WI38 (cell line): ENCODE measurements around the gene ENPP7.
"Not testable (repeated sequence)": the region's sequence is repeated elsewhere in the genome, so short reads cannot be mapped to it uniquely, and the experiment has no call there.

Source experiments
- H3K4me3 ChIP-seq: 2 replicates; pipeline ENCODE4 v1.5.1; 2011; ENCODE audit warnings: low read depth, mild to moderate bottlenecking, control low read depth, low read length
- TF ChIP-seq, protein P1 (sequence below): IDR thresholded peaks from 2 replicates; pipeline ENCODE4 v1.5.1; 2012; ENCODE audit warnings: low read depth, mild to moderate bottlenecking, control low read depth, low read length

ENPP7 gene

DNA sequence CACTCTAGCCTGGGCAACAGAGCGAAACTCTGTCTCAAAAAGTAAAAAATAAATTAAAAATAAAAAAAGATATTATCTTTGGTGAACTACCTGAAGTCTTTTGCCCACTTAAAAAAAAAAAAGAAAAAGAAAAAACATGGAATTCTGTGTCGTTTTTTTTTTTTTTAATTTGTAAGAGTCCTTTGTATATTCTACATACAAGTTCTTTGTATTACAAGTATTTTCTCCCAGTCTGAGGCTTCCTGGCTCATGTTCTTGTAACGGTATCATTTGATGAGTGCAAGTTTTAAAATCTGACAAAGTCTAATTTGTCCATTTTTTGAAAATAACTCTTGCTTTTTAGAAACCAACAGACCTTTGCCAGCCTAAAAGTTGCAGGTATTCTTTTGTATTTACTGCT is 35.0 kb downstream of the ENPP7 start:
- TF ChIP-seq, protein P1, sequence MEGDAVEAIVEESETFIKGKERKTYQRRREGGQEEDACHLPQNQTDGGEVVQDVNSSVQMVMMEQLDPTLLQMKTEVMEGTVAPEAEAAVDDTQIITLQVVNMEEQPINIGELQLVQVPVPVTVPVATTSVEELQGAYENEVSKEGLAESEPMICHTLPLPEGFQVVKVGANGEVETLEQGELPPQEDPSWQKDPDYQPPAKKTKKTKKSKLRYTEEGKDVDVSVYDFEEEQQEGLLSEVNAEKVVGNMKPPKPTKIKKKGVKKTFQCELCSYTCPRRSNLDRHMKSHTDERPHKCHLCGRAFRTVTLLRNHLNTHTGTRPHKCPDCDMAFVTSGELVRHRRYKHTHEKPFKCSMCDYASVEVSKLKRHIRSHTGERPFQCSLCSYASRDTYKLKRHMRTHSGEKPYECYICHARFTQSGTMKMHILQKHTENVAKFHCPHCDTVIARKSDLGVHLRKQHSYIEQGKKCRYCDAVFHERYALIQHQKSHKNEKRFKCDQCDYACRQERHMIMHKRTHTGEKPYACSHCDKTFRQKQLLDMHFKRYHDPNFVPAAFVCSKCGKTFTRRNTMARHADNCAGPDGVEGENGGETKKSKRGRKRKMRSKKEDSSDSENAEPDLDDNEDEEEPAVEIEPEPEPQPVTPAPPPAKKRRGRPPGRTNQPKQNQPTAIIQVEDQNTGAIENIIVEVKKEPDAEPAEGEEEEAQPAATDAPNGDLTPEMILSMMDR: no peak

DNA sequence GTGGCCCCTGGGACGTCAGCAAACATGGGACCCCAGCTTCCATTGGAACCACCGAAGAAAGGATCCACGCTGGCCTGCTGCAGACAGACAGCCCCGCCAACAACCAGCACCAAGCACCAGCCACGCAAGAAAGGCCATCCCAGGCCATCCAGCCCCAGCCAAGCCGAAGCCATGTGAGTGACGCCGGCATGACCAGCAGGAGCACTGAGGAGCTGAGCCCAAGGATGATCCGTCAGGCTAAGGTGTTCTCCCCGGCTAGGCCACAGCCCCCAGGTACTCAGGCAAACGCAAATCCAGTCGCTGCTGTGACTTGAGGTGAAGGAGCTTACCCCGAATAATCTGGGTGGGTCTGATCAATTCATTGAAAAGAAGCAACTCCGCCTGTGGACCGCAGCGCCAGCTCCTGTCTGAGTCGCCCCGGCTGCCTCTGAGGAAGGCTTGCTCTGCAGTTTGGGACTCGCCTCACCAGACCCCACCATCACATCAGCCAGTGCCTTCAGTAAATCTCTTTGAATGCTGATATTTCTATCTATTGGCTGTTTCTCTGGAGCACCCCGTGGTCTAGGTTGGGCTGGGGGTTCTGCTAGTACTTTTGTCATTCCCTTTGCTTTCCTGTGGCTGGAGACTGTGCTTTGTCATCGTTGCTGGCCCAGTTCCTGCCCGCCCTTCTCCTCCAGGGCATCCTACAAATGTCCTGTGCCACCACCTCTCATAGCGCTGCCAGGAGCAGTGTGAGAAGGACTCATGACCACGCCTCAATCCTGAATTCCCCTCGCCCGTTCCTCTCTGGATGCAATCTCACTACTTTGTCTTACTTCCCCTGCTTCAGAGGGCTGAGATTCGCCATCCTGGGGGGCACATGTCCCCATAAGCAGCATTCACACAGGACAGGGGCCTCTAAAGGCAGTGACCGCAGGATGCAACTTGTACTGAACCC is 39.1 kb downstream of the ENPP7 start:
- H3K4me3 ChIP-seq: no peak overlapping the region
- TF ChIP-seq, protein P1: no peak

More for the DNA sequence above, 35.0 kb downstream of the ENPP7 start:
- H3K4me3 ChIP-seq: no peak overlapping the region

DNA sequence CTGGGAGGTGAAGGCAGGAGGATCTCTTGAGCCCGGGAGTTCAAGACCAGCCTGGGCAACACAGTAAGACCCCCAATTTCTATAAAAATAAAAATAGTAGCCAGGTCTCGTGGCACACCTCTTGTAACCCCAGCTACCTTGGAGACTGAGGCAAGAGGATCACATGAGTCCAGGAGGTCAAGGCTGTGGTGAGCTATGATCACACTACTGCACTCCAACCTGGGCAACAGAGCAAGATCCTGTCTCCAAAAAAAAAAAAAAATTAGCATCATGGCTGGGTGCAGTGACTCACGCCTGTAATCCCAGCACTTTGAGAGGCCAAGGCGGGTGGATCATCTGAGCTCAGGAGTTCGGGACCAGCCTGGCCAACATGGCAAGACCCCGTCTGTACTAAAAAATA is 40.5 kb downstream of the ENPP7 start:
- TF ChIP-seq, protein P1: no peak

DNA sequence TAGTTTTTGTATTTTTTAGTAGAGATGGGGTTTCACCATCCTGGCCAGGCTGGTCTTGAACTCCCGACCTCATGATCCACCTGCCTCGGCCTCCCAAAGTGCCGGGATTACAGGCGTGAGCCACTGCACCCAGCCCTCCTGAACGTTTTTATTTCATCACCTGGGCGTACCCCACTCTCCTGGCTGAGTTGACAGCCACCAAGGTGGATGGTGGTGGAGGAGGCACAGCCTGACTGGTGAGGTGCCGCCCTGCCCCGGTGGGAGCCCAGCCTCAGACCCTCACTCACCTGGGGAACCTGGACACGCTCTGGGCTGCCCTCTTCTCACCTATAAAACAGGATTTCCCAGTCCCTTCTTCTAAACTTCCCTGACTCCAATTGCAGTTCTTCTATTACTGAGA is 42.0 kb downstream of the ENPP7 start:
- H3K4me3 ChIP-seq: not testable (repeated sequence)

More for the DNA sequence above, 40.5 kb downstream of the ENPP7 start:
- no peak overlapping the region for H3K4me3 ChIP-seq

DNA sequence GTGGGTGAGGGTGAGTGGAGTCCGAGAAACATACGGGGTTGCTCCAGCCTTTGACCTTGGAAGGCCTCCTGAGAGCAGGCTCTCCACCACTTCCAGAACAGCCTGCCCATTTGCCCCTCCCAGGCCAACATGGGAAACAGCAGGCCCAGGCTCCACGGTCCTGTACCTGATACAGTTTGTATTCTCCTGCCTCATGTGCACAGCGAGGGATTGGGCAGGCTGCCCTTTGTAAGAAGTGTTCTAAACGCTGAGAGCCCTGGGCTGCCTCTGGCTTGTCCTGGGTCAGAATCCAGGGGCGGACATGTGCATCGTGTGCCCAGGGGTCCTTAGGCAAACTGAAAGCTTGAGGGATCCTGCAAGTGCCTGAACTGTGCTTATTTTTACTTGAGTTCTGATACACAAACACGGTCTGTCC is 43.8 kb downstream of the ENPP7 start:
- TF ChIP-seq, protein P1: no peak
- H3K4me3 ChIP-seq: no peak overlapping the region

DNA sequence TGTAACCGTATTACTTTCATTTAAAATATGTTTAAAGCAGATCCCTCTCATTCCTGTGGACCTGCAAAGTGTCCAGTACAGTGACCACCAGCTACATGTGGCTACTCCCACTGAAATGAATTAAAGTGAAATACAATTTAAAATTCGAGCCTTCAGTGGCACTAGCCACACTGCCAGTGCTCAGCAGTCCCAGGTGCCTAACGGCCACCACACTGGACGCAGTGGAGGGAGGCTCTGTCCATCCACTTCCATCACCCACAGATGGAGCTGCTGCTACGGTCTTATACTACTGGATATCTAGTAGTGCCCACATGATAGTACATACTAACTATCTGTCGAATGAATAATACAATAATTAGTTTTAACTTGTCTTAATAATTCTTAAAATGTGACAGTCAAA is 44.9 kb downstream of the ENPP7 start:
- TF ChIP-seq, protein P1: no peak
- no peak overlapping the region for H3K4me3 ChIP-seq

DNA sequence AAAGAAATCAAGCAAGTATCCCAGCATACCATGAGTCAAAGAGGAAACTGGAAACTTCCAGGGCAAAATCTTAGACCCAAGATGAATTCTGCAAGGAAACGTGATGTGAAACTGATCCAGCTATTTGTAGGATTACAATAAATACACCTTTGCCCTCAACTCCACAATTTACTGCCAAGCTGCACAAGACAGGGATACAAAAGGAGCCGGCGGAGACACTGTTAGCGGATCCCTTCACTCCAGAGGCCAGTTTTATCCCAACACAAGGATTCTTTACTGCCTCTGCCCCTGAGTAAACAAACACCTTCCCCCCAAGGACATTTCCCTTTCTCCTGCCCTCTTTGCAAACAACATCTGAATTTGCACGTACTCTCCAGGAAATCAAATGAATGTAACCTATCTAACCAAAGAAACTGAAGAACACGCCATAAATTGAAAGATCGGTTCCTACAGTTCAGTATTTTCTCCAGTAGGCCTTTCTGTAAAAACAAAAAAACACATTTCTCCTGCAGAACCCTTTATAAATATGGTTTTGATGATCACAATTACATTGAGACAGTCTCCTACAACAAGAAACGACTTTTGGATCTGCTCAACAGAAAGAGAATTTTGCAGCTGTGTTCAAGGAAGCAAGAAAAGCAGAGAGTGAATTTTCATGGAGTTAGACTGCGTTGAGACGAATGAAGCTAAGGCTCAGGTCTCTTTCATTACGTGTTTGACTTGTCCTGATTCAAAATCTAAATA is 45.8 kb downstream of the ENPP7 start:
- no peak overlapping the region for H3K4me3 ChIP-seq
- TF ChIP-seq, protein P1: no peak
